Panc1 (cell line): Measurements from ENCODE around the gene PCDHGA1. TPM values are rescaled to one million over a fixed set of nuclear protein-coding genes. Genes with fewer than 3 reads are reported as not detected.

Experiments
- ATAC-seq: fragments of 200-7000 bp; cut with Tn5 transposase; 2 replicates; pipeline ENCODE4 v1.9.1; 2020; ENCODE audit warnings: mild to moderate bottlenecking, moderate library complexity
- BruUV-seq: library from RNA; stranded (reverse); fragments of 400-500 nt; replicated peaks from 2 replicates; lab custom pipeline; 2021; lab: Mats Ljungman, UMichigan
- CTCF ChIA-PET: fragments of 300-600 bp; sonication (Branson Sonifier 250); formaldehyde crosslinking; loops from one replicate; lab custom pipeline; 2022; ENCODE audit warnings: antibody characterized with exemption; lab: Charles Lee
- POLR2A ChIA-PET: fragments of 300-600 bp; sonication (Branson Sonifier 250); formaldehyde crosslinking; loops from one replicate; lab custom pipeline; 2022; ENCODE audit warnings: antibody characterized with exemption; lab: Charles Lee
- DNase-seq: peaks from one replicate; pipeline ENCODE4 v3.0.0-alpha.2; 2010; ENCODE audit warnings: low read depth, low spot score
- H3K27ac ChIP-seq: 2 replicates; pipeline ENCODE4 v1.5.1; 2011; ENCODE audit warnings: mild to moderate bottlenecking, low read length, inconsistent platforms
- H3K27me3 ChIP-seq: fragments of 200-500 bp; sonication (Bioruptor generic); 2 replicates; pipeline ENCODE4 v1.6.0; 2014; ENCODE audit warnings: low read length, inconsistent platforms; ENCODE audit not compliant: control insufficient read depth, insufficient read depth
- H3K36me3 ChIP-seq: fragments of 200-500 bp; sonication (Bioruptor generic); 2 replicates; pipeline ENCODE4 v1.5.1; 2014; ENCODE audit warnings: inconsistent platforms, mild to moderate bottlenecking, low read length, moderate library complexity; ENCODE audit not compliant: control insufficient read depth, insufficient read depth
- H3K4me1 ChIP-seq: 2 replicates; pipeline ENCODE4 v1.5.1; 2011; ENCODE audit warnings: inconsistent platforms, mild to moderate bottlenecking, low read length, moderate library complexity; ENCODE audit not compliant: control insufficient read depth, insufficient read depth
- H3K4me3 ChIP-seq, 2 experiments: 2 replicates each; pipeline ENCODE4 v1.5.1; 2011 to 2012; ENCODE audit warnings: low read depth in 2 of 2, low read length in 2 of 2, mild to moderate bottlenecking in 2 of 2, inconsistent platforms in 1 of 2, moderate library complexity in 1 of 2
- H3K9me3 ChIP-seq: fragments of 200-500 bp; sonication (Bioruptor generic); 2 replicates; pipeline ENCODE4 v1.5.1; 2014; ENCODE audit warnings: low read depth, mild to moderate bottlenecking, inconsistent platforms, low read length, moderate library complexity; ENCODE audit not compliant: control insufficient read depth, insufficient read depth
- CTCF ChIP-seq: fragments of 450-650 bp; IDR thresholded peaks from 2 replicates; pipeline ENCODE4 v1.5.1; 2017; ENCODE audit warnings: mild to moderate bottlenecking
- POLR2AphosphoS5 ChIP-seq: IDR thresholded peaks from 2 replicates; pipeline ENCODE4 v1.6.1; 2012; ENCODE audit warnings: mild to moderate bottlenecking, low read depth, low read length, moderate library complexity
- REST ChIP-seq, 2 experiments: IDR thresholded peaks; 2 replicates each; pipeline ENCODE4 v1.6.1; 2011 to 2012; ENCODE audit warnings: low read depth in 2 of 2, control low read depth in 1 of 2, low read length in 1 of 2, mild to moderate bottlenecking in 1 of 2, moderate library complexity in 1 of 2; ENCODE audit not compliant: insufficient read depth in 1 of 2
- SIN3A ChIP-seq: IDR thresholded peaks from 2 replicates; pipeline ENCODE4 v1.6.1; 2012; ENCODE audit warnings: low read depth, mild to moderate bottlenecking, low read length, moderate library complexity, borderline replicate concordance; ENCODE audit not compliant: insufficient read depth
- TCF7L2 ChIP-seq: IDR thresholded peaks from 2 replicates; pipeline ENCODE4 v1.6.1; 2011; ENCODE audit warnings: mild to moderate bottlenecking, low read depth, low read length, inconsistent platforms
- in situ Hi-C: cut with HindIII; loops from 2 replicates; pipeline ENCODE4 v1.10.0; 2016; ENCODE audit warnings: low sequenced_read_pairs, low pct_unique_long_range_greater_than_20kb
- intact Hi-C: fragments of 100-400 bp; cut with micrococcal nuclease; formaldehyde crosslinking; loops from one replicate; pipeline ENCODE4 v1.10.0; 2022; ENCODE audit not compliant: unreplicated experiment
- total RNA-seq: library from RNA; stranded (reverse); gene quantifications from one replicate; pipeline ENCODE4 v1.2.1, GENCODE V29; 2021; ENCODE audit not compliant: unreplicated experiment

Gene PCDHGA1
- total RNA-seq, 1 experiment from 2014 or later, result 0.92 TPM

- ChIA-PET CTCF (no interaction called here), POLR2A (no interaction called here)
- TSS peak; percentile 71 for BruUV-seq
- Histone ChIP-seq H3K27me3 (no peaks in the 10 kb centered on the region), H3K27ac (no peak overlapping the region), H3K4me3 (no peak overlapping the region), H3K4me1 (peaks cover 3% of the 10 kb centered on the region; the same call in 1 of the 2 replicates), H3K36me3 (peaks cover 13% of the 10 kb centered on the region), H3K9me3 (no peaks in the 10 kb centered on the region)
- ATAC-seq (no peak), DNase-seq (no peak)
- in situ Hi-C loops, result no loop called here
- TF ChIP-seq SIN3A, result no peak
- no peak for TF ChIP-seq TCF7L2
- TF ChIP-seq REST (IDR thresholded peaks at IDR 0.05; ENCODE audit: insufficient read depth in 1 of 2, low read depth in 2 of 2, low read length in 1 of 2), result no peak
- no peak for TF ChIP-seq CTCF
- no peak for TF ChIP-seq POLR2AphosphoS5
- intact Hi-C loops, result loop anchor here (10.0 kb wide), 1 partner anchor 175 kb away; the partner anchor contains the start of genes PCDHGA4, PCDHGB1 and PCDHGB2
Measured at GRCh38 chr5:141529873-141530272, 199.6 kb downstream of the PCDHGA1 start.

GRCh38 chr5:141532726-141533125 is 202.4 kb downstream of the PCDHGA1 start:
- POLR2A ChIA-PET, result no interaction called here
- intact Hi-C loops, result no loop called here

More at GRCh38 chr5:141532726-141533125, 202.4 kb downstream of the PCDHGA1 start:
- Histone ChIP-seq H3K36me3 (peaks cover 9% of the 10 kb centered on the region), H3K9me3 (no peaks in the 10 kb centered on the region), H3K27me3 (no peaks in the 10 kb centered on the region), H3K4me3 (no peak overlapping the region), H3K27ac (no peak overlapping the region), H3K4me1 (no peaks in the 10 kb centered on the region)
- ATAC-seq (no peak), DNase-seq (no peak)
- in situ Hi-C loops, result no loop called here
- no TSS peak for BruUV-seq
- CTCF ChIA-PET, result no interaction called here
- no peak for TF ChIP-seq SIN3A
- no peak for TF ChIP-seq CTCF
- TF ChIP-seq TCF7L2, result no peak
- TF ChIP-seq REST (IDR thresholded peaks at IDR 0.05; ENCODE audit: insufficient read depth in 1 of 2, low read depth in 2 of 2, low read length in 1 of 2), result no peak
- no peak for TF ChIP-seq POLR2AphosphoS5
